HG03045 (cell line): ENCODE measurements around the gene CMIP.

Experiments
- ATAC-seq: cut with Tn5 transposase; IDR thresholded peaks from one replicate; pipeline ENCODE4 v1.9.1; 2021; ENCODE audit warnings: mild to moderate bottlenecking, moderate library complexity; ENCODE audit not compliant: unreplicated experiment

The CMIP gene

DNA sequence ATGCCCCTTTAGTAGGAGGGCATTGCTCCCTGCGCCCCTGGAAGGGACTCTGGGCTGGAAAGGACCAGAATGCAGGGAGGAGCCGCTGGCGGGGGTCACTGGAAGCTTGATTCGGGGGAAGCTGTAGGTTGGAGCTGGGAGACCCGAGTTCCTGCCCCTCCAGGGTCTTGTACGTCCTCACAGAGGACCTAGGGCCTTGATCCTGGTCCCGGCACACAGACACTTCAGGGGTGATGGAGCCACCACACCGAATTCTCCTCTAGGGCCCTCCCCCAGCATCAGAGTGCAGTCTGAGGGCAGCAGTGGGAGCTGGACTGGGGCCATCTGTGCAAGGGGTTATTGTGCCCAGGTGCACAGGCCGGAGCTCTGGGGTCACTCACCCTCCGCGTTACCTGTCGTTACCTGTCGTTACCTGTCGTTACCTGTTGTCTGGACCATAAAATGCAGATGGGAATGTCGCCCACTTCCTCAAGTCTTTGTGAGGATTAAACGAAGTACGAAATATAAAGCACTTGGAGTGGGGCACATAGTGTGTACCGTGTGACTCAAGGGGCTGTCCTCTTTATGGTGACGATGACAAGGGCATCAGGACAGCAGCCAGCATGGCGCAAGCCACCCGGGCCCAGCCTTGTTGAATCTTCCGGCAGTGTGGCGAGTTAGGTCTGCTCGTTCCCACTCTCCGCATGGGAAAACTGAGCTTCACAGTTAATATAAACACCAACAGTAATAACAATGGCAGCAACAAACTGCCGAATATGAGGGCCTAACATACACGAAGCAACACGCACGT is 48.6 kb downstream of the CMIP start:
- no peak for ATAC-seq

DNA sequence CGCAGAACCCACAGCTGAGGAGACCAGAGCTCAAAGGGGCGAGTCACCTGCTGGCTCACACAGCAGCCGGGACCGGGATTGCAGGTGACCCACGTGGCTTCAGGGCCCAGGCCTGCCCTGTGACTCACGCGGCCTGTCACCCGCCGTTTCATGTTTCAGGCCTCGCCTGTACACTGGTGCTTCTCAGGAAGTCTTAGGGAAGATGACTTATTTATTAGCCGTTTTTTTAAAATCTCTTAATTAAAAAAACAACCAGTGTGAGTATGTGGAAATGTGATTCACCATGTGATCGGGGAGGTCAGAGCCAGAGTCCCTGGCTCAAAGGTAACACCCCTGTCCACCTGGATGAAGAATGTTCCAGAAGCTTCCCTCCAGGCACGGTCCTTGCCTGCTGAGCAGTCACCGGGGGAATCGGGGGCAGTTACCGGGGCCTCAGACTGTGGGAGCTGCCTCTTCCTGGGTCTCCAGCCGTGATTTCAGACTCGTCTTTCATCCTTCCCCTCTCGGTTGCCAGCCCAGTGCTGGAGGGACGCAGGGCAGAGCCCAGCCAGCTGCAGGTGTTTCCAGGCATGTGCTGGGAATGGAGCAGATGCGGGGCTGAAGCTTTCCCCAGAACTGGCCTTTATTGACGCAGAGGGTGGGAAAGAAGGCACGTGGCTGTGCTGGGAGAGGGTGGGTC is 49.3 kb downstream of the CMIP start:
- no peak for ATAC-seq

DNA sequence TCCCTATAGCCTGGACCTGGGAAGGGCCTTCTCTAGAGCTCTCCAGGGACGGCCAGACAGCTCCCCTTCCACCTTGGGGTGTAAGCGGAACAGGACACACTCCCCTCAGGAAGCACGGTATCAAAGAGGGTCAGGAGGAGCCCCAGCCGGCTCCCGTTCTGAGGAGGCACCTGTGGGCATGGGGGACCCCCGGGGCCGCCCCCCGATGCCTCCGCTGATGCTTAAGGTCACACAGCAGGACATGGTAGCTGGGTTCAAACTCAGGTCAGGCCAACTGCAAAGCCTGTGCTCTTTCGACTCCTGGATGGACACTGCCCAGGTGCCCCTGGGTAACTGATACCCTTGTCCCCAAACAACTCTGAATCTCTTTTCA is 49.8 kb downstream of the CMIP start:
- ATAC-seq = no peak

DNA sequence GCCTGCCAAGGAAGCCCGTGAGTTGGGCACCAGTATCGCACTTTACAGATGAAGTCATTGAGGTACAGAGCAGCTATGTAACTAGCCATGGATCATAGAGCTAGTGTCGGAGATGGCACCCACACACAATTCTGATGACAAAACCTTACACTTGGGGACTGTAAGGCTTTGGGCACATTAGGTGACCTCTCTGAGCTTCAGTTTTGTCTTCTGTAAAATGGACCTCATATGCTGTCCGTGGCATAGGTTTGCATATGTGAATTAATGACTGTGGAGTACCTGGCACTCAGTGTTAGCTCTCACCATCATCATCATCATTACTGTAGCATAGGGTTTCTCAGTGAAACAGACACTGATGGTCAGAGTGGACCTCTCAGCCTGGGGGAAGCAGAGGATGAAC is 50.3 kb downstream of the CMIP start:
- no peak for ATAC-seq

DNA sequence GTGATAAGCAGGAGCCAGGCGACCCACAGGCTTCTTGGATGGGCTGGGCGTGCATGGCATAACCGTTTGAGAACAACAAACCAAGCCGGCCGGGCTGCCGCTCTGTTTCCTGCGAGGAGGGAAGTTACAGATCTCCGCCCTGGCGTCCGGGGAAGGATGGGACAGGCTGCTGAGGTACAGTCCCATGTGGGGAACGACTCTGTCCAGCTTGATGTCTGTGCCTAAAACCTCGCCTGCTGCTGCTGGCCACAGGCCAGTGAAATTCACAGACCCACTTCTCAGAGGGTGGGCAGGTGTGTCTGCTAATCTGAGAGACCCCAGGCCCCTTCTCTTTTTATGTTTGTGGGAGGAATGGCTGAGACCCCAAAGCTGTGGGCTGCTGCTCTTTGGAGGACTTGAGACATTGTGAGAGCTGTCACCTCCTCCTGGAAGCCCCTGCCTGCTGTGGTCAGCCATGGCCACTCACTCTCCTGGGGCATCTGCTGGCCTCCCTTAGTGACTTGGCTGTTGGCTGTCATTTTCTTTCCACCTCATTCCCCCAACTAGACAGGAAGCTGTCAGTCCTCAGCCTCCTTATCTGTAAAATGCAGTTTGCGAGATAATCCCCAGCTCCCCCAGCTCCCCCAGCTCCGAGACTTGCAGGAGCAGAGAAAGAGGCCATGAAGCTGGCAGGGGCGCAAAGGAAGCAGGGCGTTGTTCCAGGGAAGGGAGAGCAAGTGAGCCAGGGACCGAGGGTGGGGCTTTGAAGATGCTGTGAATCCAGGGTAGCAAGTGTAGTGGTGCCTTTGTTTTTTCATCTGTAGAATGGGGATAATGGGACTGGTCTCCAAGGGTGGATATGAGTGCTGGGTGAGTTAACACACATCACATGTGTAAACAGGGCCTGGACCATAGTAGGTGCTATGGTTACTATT is 51.0 kb downstream of the CMIP start:
- ATAC-seq = no peak

DNA sequence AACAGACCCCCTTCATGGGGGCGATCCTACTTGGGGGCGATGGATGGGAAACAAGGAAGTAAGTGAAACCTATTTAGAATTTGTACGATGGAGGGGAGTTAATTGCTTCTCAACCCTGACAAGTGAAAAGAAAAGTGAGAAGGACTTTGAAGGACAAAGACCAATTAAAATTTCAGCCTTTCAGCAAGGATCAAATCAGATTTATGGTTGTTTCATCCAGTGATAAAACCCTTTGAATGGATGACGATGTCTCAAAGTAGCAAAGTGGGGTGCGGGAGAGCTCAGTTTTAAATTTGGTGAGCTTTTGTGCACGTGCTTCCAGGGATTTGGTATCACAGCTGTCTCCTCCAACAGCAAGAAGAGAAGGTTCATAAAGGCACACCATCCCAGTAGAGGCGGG is 51.7 kb downstream of the CMIP start:
- ATAC-seq = no peak

DNA sequence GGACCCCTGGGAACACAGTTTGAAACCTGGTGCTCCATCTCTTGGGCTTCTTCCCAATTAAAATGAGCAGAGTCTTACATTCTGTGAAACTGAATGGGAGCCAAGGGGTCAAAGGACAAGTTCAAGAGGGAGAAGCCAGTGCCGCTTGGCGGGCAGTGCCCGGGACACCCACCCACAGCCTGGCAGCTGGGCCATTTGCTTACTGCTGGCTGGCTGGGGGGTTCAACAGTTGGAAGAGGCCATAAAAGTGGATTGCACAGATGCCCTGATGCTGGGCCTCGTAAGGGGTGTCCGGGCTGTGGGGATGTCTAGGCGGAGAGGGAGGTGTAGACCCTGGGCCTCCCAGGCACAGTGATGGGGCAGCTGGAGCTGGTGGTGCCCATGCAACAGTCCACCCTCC is 52.1 kb downstream of the CMIP start:
- ATAC-seq = no peak

DNA sequence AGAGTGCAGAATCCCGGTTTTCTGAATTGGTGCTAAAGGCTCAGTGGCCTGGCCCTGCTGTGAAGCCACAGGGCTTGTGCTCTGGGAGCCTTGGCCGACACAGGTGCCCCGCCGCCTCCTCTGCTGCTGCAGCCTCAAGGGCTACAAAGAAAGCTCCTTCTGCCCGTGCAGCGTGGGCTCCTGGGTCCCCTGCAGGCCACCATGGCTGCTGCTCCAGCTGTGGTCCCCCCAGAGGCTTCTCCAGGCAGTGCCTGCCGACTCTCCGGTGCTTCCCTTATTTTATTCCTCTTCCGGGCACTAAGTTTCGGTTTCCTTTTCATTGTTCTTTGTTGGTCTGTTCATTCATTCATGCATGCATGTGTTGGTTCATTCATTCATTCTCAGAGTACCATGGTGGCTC is 53.1 kb downstream of the CMIP start:
- ATAC-seq = no peak

DNA sequence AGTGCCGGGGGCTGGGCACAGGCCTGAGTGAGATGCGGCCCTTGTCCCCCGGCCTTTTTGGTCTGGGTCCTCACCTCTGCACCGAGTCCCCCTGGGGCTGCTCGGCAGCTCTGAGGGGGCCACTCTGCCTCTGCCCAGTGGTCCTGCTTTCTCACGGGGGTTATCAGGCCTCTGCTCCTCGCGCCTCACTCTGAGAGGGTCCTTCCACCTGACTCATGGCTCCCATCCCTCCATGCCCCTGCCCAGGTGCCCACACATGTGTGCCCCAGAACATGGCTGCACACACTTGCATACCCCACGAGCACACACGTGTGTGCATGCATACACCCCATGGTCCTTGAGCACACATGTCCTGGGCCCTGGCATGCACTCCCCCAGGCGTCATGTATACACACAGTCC is 53.7 kb downstream of the CMIP start:
- ATAC-seq = no peak

DNA sequence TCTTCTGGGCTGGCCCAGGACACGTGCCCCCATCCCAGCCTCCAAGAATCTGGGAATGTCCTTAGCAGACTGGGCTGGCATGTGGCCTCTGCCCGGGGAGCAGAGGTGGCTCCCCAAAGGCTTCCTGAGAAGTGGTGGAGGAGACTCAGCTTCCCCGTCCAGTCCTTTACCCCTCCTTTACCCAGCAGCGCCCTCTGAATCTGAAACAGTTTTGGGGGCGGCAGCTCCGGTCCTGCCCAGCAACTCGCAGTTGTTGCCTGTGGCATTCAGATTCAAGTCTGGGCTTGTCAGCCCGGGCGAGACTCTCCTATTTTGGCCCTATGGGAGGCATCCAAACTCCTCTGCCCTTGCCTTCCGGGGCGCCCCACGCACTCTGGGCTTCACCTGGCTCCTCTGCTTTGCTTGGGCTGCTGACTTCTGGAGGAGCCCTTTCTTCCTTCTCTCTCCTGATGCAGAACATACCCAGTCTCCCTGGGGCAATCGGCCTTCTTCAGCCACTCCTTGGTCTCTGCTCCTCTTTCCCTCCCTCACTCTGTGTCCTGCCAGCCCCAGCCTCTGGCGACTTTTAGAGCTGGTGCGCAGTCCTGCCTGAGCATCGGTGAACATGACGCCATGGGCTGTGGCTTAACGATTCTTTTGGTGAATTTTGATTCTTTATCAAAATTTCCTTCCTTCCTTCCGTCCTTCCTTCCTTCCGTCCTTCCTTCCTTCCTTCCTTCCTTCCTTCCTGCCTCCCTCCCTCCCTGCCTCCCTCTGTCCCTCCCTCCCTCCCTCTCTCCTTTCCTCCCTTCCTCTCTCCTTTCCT is 55.2 kb downstream of the CMIP start:
- no peak for ATAC-seq

DNA sequence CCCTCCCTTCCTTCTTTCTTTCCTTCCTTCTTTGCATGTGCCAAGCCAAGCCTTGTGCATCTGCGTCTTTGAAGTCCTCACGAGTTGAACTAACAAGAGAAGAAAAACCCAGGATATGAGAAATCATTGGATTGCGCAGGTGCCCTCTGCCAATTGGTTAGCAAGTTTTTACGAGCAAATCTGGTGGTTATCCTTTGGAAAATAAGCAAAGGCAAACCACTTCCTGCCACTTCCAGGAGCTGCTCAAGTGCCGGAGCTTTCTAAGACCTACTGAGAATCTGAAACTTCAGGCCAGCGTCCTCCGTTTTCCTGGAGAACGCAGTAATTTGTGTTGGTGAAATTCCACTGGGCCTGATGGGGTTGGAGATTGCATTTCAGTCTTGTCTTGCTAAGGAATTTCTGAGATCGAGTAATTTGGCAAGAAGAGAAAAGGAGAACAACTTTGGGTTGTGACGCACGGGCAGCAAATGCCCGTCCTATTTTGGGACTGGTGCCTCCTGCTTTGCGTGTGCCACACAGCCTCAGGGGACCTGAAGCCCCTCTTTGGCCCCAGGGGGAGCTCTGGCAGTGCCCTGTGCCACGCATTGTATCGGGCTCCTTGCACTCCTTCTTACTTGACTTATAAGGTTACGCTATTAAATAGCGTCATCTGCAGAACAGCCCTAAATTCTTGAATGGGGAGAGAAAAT is 56.4 kb downstream of the CMIP start:
- ATAC-seq = no peak

DNA sequence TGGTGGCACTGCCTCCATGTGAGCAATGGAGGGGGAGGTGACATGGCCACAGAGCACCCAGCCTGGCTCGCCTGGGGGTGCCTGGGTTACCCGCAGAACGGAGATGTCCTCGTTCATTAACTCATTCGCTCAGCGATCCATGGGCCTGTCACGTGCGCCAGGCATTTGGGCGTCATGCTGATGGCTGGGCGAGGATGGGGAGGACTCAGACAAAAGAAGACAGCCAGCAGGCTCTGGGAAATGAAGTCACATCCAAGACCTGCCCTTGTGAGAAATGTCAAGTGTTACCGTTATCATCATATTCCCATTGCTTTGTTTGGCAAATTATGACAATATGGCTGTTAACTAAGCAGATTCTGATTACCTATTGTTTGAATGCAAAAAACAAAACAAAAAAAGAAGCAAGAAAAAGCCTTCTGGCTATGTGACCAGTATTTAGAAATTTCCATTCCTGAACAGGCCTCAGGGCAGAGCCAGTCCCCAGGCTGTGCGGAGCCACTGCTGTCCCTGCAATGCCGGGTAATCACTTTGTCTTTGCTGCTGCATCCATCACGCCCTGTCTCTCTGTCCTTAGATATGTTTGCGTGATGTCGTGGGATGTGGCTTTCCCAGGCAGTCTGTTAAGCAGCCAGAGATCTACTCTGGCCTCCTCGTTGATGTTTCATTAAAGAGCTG is 57.9 kb downstream of the CMIP start:
- ATAC-seq = no peak

DNA sequence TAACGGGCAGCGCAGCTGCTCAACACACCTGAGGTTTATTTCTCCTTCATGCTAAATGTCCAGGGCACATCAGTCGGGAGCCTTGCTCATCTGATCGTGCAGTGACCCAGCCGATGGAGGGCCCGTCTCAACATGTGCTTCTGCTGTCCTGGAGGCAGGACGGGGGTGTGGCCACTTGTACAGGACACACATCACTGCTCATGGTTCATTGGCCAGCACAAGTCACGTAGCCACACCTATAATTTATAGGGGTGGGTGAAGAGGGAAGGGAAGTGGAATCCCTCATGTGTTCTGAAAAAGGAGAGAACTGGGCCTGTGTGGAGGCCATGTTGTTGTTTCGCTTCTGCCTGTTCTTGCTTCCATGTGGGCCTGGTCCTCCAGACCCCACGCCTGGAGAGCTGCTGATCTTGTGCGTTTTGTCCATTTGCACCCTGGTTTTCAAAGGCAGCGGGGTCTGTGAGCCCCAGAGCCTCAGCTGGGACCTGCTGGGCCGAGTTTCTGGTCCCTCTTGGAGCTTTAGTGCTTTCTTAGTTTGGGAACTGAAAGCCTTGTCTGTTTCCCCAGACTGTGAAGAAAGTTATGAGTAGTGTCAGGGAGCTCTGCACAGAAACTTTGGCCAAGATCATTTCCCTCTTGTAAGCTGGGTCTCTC is 60.5 kb downstream of the CMIP start:
- ATAC-seq = peak; percentile 76

DNA sequence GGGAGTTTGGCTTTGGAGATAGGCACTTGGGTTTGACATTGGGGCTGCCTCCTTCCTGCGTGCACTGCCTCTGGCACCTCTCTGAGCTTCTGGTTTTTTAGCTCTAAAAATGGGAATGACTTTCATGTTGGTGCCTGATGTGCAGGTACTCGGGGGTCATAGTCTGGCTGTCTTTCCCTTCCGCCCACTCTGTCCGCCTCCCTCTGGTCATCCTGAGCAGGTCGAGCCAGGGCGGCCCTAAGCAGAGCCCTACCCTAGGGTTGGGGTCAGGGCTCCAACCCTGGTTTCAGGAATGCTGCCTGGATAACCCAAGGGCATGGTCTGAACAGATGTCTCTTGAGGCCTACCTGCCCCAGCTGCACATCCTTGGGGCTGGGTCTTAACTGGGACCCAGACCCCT is 64.8 kb downstream of the CMIP start:
- ATAC-seq = no peak

DNA sequence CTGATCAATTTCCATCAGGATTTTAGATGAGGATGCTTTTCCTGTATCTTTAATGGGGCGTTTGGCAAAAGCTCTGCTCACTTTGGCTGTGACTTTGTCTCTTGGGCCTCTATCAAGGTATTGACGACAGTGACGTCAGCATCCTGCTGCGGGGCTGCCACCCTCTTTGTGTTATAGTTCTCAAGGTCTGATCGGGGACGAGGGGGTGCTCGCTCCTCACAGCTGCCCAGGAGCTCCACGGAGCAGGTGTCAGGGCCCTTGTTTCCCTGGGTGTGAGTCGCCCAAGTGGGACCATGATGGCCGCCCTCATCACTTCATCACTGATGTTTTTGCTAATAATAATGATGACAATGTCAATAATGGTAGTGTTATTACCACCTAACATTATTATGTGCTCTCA is 65.4 kb downstream of the CMIP start:
- no peak for ATAC-seq

DNA sequence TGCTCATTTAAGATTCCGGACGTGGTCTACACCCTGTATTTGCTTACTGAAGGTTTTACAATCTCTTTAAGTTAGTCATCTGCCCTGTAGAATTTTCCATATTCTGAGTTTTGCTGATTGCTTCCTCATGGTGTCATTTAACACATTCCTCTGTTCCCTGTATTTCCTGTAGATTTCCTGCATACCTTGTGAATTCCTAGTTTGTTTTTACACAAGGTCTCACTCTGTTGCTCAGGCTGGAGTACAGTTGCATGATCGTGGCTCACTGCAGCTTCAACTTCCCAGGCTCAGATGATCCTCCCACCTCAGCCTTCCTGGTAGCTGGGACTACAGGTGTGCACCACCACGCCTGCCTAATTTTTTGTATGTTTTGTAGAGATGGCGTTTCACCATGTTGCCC is 66.8 kb downstream of the CMIP start:
- ATAC-seq = no peak

DNA sequence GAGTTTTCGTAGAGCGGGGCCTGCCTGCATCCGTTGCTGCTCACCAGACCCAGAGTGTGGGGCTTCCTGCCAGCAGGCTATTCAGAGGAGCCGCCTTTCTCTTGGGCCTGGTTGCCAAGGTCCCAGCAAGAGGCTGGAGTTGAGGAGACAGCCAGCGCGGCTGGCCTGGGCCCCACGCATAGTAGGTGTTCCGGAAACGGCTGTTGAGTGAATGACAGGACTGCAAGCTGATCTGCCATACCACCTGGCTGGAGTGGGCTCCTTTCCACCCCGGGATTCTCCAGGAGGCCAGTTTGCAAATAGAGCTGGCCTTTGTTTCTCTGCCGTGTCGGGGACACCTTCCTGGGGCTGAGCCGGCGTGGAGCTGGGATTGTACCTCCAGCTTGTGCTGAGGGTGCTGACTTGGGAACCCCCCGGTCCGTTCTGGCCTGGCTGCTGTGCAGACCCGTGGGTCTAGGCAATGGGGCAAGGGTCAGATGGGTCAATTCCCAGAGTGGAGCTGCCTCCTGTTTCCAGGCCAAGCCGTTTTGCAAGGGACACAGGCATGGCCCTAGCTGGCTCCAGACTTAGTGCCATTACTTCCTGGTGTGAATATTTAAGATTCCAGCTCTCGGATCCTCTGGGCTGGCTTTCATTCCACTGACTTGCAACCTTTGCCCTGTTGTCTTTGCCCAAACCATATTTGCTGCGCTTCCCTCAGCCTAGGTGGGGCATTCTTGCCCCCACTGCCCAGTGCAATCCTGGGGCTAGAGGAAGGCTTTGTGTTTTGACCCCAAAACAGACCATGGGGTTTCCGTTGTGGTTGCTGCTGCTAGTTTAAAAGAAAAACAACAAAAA is 68.8 kb downstream of the CMIP start:
- ATAC-seq = peak; percentile 42

DNA sequence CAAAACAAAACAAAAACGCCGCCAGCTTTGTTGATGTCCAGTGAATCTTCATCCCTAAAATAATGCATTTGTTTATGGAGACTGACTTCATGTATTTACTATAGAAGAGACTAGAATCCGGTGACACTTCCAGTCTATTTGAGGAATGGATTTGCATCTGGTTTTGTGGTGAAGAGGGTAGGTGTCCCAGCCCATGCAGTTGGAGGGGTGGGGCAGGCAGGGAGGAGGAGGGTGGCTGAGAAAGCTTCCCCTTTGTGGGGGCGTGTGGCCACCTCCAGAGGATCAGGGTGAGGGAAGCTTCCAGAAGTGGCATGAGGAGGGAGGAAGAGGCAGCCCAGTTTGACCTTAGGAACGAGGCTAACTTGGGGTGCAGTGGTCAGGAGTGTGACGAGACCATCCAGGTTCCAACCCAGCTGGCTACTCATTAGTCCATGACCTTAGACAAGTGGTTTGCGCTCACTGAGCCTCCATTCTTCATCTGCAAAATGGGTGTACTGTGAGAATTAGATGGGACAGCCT is 69.5 kb downstream of the CMIP start:
- peak; percentile 71 for ATAC-seq
